ENCODE results near the gene LATS2. TPM values are rescaled to one million over a fixed set of nuclear protein-coding genes. Genes with fewer than 3 reads are reported as not detected.

Gene LATS2
- total and polyA plus RNA-seq, 2 of the 8 experiments (the other 6 are each of a cell fraction or from before 2014, with no cell fraction given): 8.3 to 26.2 TPM

- TF ChIP-seq, protein P1, sequence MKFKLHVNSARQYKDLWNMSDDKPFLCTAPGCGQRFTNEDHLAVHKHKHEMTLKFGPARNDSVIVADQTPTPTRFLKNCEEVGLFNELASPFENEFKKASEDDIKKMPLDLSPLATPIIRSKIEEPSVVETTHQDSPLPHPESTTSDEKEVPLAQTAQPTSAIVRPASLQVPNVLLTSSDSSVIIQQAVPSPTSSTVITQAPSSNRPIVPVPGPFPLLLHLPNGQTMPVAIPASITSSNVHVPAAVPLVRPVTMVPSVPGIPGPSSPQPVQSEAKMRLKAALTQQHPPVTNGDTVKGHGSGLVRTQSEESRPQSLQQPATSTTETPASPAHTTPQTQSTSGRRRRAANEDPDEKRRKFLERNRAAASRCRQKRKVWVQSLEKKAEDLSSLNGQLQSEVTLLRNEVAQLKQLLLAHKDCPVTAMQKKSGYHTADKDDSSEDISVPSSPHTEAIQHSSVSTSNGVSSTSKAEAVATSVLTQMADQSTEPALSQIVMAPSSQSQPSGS (IDR thresholded peaks at IDR 0.05; ENCODE audit: low read length): no peak
- no peak for TF ChIP-seq SUZ12 (IDR thresholded peaks at IDR 0.05; ENCODE audit: low read length)
These were observed 22.1 kb downstream of the LATS2 start (continued) for GRCh38 chr13:21039097-21039800.
